ENCODE data around the gene FRYL. TPM values are rescaled to one million over a fixed set of nuclear protein-coding genes. Genes with fewer than 3 reads are reported as not detected.
A peak's percentile ranks its signal among the peaks of the same experiment; 100 is the strongest.

FRYL gene
- total and polyA plus RNA-seq, 2 of the 13 experiments (the other 11 are each of a cell fraction or from before 2014, with no cell fraction given), result 9.7 to 19.6 TPM

DNA sequence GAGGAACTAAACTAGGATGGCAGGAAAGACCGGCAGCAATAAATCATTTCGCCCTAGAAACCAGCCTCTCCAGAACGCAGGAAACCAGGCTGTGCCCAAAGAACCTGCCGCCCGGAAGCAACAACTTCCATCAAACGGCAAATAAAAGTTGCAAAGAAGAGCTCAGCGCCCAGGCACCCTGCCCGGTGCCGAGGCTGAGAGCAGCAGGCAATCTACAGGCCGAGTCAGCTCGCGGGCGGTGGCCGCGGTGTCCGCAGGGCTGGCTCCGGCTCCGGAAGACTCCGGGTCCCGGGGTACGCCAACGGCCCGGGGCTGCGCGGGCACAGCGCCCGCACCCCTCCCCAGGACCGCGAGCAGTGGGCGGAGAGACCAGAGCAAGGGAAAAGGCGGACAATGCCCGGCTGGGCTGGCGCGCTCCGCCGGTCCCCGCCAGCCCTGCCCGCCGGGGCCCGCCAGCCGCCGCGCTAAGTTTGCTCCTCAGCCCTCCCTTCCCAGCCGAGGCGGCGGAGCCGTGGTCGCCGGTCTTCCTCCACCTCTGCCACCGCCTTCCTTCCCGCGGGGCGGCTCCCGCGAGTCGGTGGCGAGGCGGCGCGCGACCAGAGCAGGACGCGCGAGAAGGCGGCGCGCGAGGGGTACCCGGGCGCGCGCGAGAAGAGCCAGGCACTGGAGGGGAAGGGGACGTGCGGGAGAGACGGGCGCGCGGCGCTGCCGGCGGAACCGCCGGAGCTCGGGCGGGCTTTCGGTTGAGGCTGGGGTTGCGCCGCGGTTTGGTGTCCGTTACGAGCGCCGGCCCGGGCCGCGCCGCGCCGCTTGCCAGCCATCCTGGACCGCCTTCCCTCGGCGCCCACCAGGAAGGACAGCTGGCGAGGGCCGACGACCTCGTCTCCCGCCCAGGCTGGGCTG, 733 bp downstream of the FRYL start (continued):
- TF ChIP-seq PPARG (CRISPR knock-in tag; conservative IDR thresholded peaks at IDR 0.05), result no peak
- TF ChIP-seq MEIS2 (CRISPR knock-in tag; IDR thresholded peaks at IDR 0.05), result 0 out of 2 replicates have a peak, but pooled peaks have one; percentile 13
- TF ChIP-seq CREB1 (IDR thresholded peaks at IDR 0.05), result no peak
- TF ChIP-seq CREB1 (CRISPR knock-in tag; IDR thresholded peaks at IDR 0.05), result no peak
- no peak for TF ChIP-seq ATRX (CRISPR knock-in tag; IDR thresholded peaks at IDR 0.05; ENCODE audit: borderline replicate concordance)
- no peak for TF ChIP-seq ZNF414 (CRISPR knock-in tag; IDR thresholded peaks at IDR 0.05)
- TF ChIP-seq CERS6 (CRISPR knock-in tag; IDR thresholded peaks at IDR 0.05), result no peak
- TF ChIP-seq ZBTB7B (CRISPR knock-in tag; IDR thresholded peaks at IDR 0.05), result 0 out of 2 replicates have a peak, but pooled peaks have one; percentile 20
- TF ChIP-seq, protein P1, sequence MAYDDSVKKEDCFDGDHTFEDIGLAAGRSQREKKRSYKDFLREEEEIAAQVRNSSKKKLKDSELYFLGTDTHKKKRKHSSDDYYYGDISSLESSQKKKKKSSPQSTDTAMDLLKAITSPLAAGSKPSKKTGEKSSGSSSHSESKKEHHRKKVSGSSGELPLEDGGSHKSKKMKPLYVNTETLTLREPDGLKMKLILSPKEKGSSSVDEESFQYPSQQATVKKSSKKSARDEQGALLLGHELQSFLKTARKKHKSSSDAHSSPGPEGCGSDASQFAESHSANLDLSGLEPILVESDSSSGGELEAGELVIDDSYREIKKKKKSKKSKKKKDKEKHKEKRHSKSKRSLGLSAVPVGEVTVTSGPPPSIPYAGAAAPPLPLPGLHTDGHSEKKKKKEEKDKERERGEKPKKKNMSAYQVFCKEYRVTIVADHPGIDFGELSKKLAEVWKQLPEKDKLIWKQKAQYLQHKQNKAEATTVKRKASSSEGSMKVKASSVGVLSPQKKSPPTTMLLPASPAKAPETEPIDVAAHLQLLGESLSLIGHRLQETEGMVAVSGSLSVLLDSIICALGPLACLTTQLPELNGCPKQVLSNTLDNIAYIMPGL (CRISPR knock-in tag; IDR thresholded peaks at IDR 0.05; ENCODE audit: borderline replicate concordance in 1 of 2, low read depth in 1 of 2), result peak in 1 of 2 experiments; percentile 87; a peak in 2 of 4 replicates
- TF ChIP-seq KDM4B (CRISPR knock-in tag; IDR thresholded peaks at IDR 0.05), result no peak
- no peak for TF ChIP-seq IRF9 (CRISPR knock-in tag; IDR thresholded peaks at IDR 0.05; ENCODE audit: borderline replicate concordance)
- TF ChIP-seq MEIS1 (CRISPR knock-in tag; IDR thresholded peaks at IDR 0.05; ENCODE audit: borderline replicate concordance), result no peak
- no peak for TF ChIP-seq HMGA1 (CRISPR knock-in tag; conservative IDR thresholded peaks at IDR 0.05)
- TF ChIP-seq TFE3 (CRISPR knock-in tag; IDR thresholded peaks at IDR 0.05), result no peak
- no peak for TF ChIP-seq PCBP1 (IDR thresholded peaks at IDR 0.05; ENCODE audit: borderline replicate concordance, low read depth, low read length)
- TF ChIP-seq, protein P2, sequence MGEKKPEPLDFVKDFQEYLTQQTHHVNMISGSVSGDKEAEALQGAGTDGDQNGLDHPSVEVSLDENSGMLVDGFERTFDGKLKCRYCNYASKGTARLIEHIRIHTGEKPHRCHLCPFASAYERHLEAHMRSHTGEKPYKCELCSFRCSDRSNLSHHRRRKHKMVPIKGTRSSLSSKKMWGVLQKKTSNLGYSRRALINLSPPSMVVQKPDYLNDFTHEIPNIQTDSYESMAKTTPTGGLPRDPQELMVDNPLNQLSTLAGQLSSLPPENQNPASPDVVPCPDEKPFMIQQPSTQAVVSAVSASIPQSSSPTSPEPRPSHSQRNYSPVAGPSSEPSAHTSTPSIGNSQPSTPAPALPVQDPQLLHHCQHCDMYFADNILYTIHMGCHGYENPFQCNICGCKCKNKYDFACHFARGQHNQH (CRISPR knock-in tag; IDR thresholded peaks at IDR 0.05), result no peak
- no peak for TF ChIP-seq SMAD9 (CRISPR knock-in tag; IDR thresholded peaks at IDR 0.05)
- TF ChIP-seq SP140L (CRISPR knock-in tag; IDR thresholded peaks at IDR 0.05; ENCODE audit: borderline replicate concordance), result no peak
- no peak for TF ChIP-seq ZSCAN9 (CRISPR knock-in tag; IDR thresholded peaks at IDR 0.05; ENCODE audit: borderline replicate concordance)
- no peak for TF ChIP-seq YEATS2 (CRISPR knock-in tag; IDR thresholded peaks at IDR 0.05; ENCODE audit: borderline replicate concordance)
- no peak for TF ChIP-seq ZBTB7A (CRISPR knock-in tag; IDR thresholded peaks at IDR 0.05)
- peak; percentile 59 for TF ChIP-seq HNRNPK (IDR thresholded peaks at IDR 0.05; ENCODE audit: low read depth, low read length, poor library complexity, severe bottlenecking)

Measured in HepG2 (cell line).